CD1c-positive myeloid dendritic cell (primary cell): Measurements from ENCODE around the gene RASA2.

Experiments
- DNase-seq: peaks from one replicate; pipeline ENCODE4 v3.0.0-alpha.2; 2016; ENCODE audit errors: extremely low spot score

Gene RASA2

GRCh38 chr3:141643796-141644195, 157.0 kb downstream of the RASA2 start:
- DNase-seq = no peak

GRCh38 chr3:141644931-141645330, 158.1 kb downstream of the RASA2 start:
- peak; percentile 73 for DNase-seq

DNA sequence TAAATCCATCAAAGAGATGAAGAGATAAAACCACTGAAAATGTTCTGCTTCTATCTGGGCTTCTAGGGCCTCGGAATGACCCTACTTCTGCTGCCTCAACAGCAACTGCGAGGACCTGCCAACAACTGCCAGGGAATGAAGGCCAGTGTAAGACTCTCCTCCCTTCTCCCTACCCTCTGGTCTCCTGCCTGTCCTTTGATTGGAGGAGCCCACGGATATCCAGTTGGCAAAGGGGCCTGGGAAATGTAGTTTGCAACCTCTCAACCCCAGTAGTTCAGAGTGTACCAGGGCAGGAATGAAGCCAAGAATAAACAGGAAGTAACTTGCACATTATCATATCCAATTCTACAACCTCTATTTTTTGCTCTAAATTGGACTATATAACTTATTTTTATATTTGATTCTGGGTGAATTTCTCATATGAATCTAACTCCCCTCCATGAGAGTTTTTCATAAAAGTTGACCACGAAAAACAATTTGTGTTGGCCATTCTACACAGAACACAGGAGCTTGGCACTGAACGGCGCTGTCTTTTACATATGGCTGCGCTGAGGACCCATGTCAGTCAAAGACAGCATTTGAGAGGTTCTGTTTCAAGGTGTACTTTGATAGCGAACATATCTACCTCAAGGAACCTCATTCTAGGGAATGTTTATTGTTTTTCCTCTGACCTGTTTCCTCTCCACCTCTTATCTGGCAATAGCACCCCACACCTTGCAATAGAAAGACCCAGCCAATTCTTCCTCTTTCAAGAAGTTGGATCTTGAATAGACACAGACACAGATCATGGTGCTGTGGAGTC, 160.1 kb downstream of the RASA2 start:
- DNase-seq = peak; percentile 60

GRCh38 chr3:141647562-141647915, 160.7 kb downstream of the RASA2 start:
- no peak for DNase-seq

GRCh38 chr3:141648055-141648910, 161.5 kb downstream of the RASA2 start:
- no peak for DNase-seq

DNA sequence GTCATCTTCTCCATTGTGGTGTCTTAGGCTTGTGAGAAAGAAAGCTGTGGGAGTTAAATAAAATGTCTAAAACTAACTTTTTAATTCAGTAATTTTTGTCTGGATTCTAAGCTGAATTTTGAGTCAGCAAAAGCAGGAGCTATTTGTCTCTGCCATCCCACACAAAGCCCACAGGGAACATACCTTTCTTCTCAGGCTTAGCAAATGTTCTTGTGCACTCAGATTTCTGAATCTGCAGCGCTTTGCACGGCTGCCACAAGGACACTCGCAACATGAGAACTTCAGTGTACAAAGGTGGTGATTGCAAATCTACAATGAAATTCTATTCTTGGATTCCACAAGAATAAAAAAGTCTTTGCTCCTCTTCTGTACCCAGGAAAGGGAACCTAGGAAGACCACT, 163.0 kb downstream of the RASA2 start:
- no peak for DNase-seq

- DNase-seq = no peak
These were observed 164.0 kb downstream of the RASA2 start for GRCh38 chr3:141650783-141651182.

GRCh38 chr3:141651409-141651808, 164.6 kb downstream of the RASA2 start:
- no peak for DNase-seq

DNA sequence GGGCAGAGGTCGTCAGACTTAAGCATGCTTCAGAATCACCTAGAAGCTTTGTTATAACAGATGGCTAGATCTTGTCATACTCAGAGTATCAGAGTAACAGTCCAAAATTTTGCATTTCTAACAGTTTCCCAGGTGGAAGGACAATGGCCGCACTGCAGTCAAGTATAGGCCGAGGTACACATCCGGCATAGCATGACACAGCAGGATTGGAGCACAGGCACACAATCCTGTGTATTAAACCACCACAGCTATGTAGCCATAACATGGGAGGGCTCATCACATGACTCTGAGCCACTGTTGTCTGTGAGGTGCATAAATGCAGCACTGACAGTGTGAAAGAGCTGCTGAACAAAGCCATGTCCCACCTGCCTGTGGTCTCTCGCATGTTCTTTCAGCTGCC, 165.5 kb downstream of the RASA2 start:
- no peak for DNase-seq

GRCh38 chr3:141653847-141654246, 167.0 kb downstream of the RASA2 start:
- no peak for DNase-seq

- DNase-seq = peak; percentile 48
These were observed 169.0 kb downstream of the RASA2 start for GRCh38 chr3:141655801-141656200.

GRCh38 chr3:141656771-141657170, 169.9 kb downstream of the RASA2 start:
- no peak for DNase-seq

- no peak for DNase-seq
These were observed 170.7 kb downstream of the RASA2 start for GRCh38 chr3:141657516-141657915.

GRCh38 chr3:141659821-141660613, 173.2 kb downstream of the RASA2 start:
- DNase-seq = peak; percentile 29

DNA sequence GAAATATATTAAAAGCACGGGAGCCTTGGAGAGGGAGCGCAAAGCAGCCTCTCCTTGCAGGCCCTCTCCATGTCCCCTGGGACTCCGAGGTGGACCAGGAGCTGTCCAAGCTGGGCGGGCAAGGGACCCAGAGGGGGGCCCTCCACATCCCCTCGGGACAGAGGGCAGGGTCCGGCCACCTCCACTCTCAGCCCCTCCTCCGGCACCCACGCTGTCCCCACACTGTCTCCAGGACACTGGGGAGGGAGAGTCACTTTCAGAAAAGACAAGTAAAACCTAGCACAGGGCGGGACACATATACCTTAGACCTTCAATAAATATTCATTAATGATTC, 173.8 kb downstream of the RASA2 start:
- no peak for DNase-seq

- no peak for DNase-seq
These were observed 174.7 kb downstream of the RASA2 start for GRCh38 chr3:141661229-141662196.

GRCh38 chr3:141663993-141664392, 177.2 kb downstream of the RASA2 start:
- DNase-seq = no peak
